SU-DHL-6 (cell line): ENCODE measurements around the gene IRAK2.

Source experiments
- H2AFZ ChIP-seq: fragments of 200-600 bp; sonication (generic); 2 replicates; pipeline ENCODE4 v1.6.1; 2014; ENCODE audit warnings: low read depth, mild to moderate bottlenecking, moderate library complexity, mixed read lengths, antibody characterized with exemption, low read length; ENCODE audit not compliant: severe bottlenecking
- H3F3A ChIP-seq: fragments of 200-600 bp; shearing (Covaris generic); 2 replicates; pipeline ENCODE4 v1.6.0; 2016; ENCODE audit warnings: antibody characterized with exemption, mild to moderate bottlenecking; ENCODE audit not compliant: insufficient read depth
- H3K27ac ChIP-seq: fragments of 200-600 bp; sonication (generic); 2 replicates; pipeline ENCODE4 v1.5.1; 2016; ENCODE audit warnings: low read depth, mild to moderate bottlenecking, low read length, moderate library complexity, mixed read lengths
- H3K27me3 ChIP-seq: fragments of 200-600 bp; sonication (generic), shearing (Covaris generic); 2 replicates; pipeline ENCODE4 v1.6.0; 2014; ENCODE audit warnings: mild to moderate bottlenecking, low read length
- H3K36me3 ChIP-seq: fragments of 200-600 bp; sonication (generic); 2 replicates; pipeline ENCODE4 v1.6.1; 2014; ENCODE audit warnings: mild to moderate bottlenecking, low read length, mixed read lengths
- H3K4me2 ChIP-seq: fragments of 300-600, 200-600 bp; shearing (Covaris generic), sonication (generic); 2 replicates; pipeline ENCODE4 v1.6.0; 2014; ENCODE audit warnings: low read length, low read depth, mild to moderate bottlenecking; ENCODE audit not compliant: poor library complexity, severe bottlenecking
- H3K4me3 ChIP-seq: fragments of 200-600 bp; sonication (generic); 2 replicates; pipeline ENCODE4 v1.5.1; 2014; ENCODE audit warnings: antibody characterized with exemption, low read length, mild to moderate bottlenecking, mixed read lengths; ENCODE audit not compliant: insufficient read depth, poor library complexity, severe bottlenecking
- H3K79me2 ChIP-seq: fragments of 200-600 bp; sonication (generic); 2 replicates; pipeline ENCODE4 v1.6.1; 2014; ENCODE audit warnings: mild to moderate bottlenecking, low read length, moderate library complexity; ENCODE audit not compliant: insufficient read depth
- H3K9ac ChIP-seq: fragments of 200-600 bp; sonication (generic); 2 replicates; pipeline ENCODE4 v1.7.0; 2014; ENCODE audit warnings: mild to moderate bottlenecking, low read length
- H3K9me2 ChIP-seq: fragments of 200-600 bp; sonication (generic); replicated peaks from 2 replicates; pipeline ENCODE4 v1.6.1; 2014; ENCODE audit warnings: low read length; ENCODE audit not compliant: insufficient read depth
- H3K9me3 ChIP-seq: fragments of 200-600 bp; sonication (generic); 2 replicates; pipeline ENCODE4 v1.6.1; 2014; ENCODE audit warnings: low read length, mixed read lengths; ENCODE audit not compliant: insufficient read depth
- H4K20me1 ChIP-seq: fragments of 200-600 bp; sonication (generic); 2 replicates; pipeline ENCODE4 v1.6.1; 2014; ENCODE audit warnings: low read depth, mild to moderate bottlenecking, antibody characterized with exemption, low read length, moderate library complexity, mixed read lengths
- CTCF ChIP-seq: fragments of 200-600 bp; sonication (generic); IDR thresholded peaks from one replicate; pipeline ENCODE4 v1.5.1; 2017; ENCODE audit warnings: antibody characterized with exemption, mild to moderate bottlenecking, low read length, moderate library complexity; ENCODE audit not compliant: insufficient read depth, poor library complexity, severe bottlenecking
- EZH2phosphoT487 ChIP-seq: fragments of 200-600 bp; sonication (generic), shearing (Covaris generic); conservative IDR thresholded peaks from 2 replicates; pipeline ENCODE4 v1.6.1; 2018; ENCODE audit warnings: mild to moderate bottlenecking, antibody characterized with exemption, low read length, moderate library complexity, mixed read lengths

The IRAK2 gene

GRCh38 chr3:10255835-10256234, 91.1 kb downstream of the IRAK2 start:
- H3K9me3 ChIP-seq = no peaks in the 10 kb centered on the region
- no peaks in the 10 kb centered on the region for H3K27me3 ChIP-seq
- H3K27ac ChIP-seq = no peak overlapping the region
- no peaks in the 10 kb centered on the region for H3K9me2 ChIP-seq
- H3K9ac ChIP-seq = no peak overlapping the region
- H4K20me1 ChIP-seq = no peaks in the 10 kb centered on the region; the same call in 1 of the 2 replicates
- no peak for TF ChIP-seq EZH2phosphoT487
- no peak for TF ChIP-seq CTCF
- H3K4me2 ChIP-seq = no peak overlapping the region
- peaks cover 7% of the 10 kb centered on the region for H3K36me3 ChIP-seq
- H2AFZ ChIP-seq = no peak overlapping the region
- peaks cover 88% of the 10 kb centered on the region for H3K79me2 ChIP-seq
- no peaks in the 10 kb centered on the region for H3F3A ChIP-seq
- no peak overlapping the region for H3K4me3 ChIP-seq

- H3K27ac ChIP-seq = no peak overlapping the region
- peaks cover 17% of the 10 kb centered on the region; the same call in 1 of the 2 replicates for H3K36me3 ChIP-seq
- H3K9me2 ChIP-seq = no peaks in the 10 kb centered on the region
- H3K79me2 ChIP-seq = peaks cover 86% of the 10 kb centered on the region
- no peak overlapping the region for H3K4me3 ChIP-seq
- no peaks in the 10 kb centered on the region for H3K27me3 ChIP-seq
- H3F3A ChIP-seq = 0 out of 2 replicates have a peak, but pooled peaks cover 1% of the 10 kb centered on the region
- H3K9me3 ChIP-seq = no peaks in the 10 kb centered on the region
- H3K9ac ChIP-seq = no peak overlapping the region
- TF ChIP-seq EZH2phosphoT487 (no peak), CTCF (no peak)
- H3K4me2 ChIP-seq = no peak overlapping the region
- H4K20me1 ChIP-seq = peaks cover under 1% of the 10 kb centered on the region; the same call in 1 of the 2 replicates
- H2AFZ ChIP-seq = no peak overlapping the region
Measured at GRCh38 chr3:10259036-10259435, 94.3 kb downstream of the IRAK2 start.

DNA sequence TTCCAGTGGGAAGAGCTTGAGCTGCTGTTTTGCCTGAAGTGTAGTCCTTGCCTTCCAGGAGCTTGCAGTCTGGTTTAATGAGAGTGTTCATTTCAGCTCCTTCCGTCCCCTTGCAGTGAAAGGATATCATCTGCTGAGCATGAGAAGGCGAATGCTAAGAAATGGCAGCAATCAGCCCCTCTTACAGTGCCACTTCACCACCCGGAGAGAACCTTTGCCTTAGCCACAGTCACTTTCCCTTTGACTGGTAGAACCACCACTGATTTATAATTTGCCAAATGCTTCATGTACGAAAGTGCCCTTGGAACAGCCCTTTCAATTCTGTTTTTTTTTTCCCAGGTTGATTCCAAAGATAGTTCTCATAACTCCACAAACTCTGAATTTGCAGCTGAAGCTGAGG, 95.1 kb downstream of the IRAK2 start:
- Histone ChIP-seq H3K79me2 (peaks cover 86% of the 10 kb centered on the region), H3K27ac (no peak overlapping the region), H3K4me3 (no peak overlapping the region), H3K36me3 (peaks cover 22% of the 10 kb centered on the region; the same call in 1 of the 2 replicates), H4K20me1 (peaks cover 3% of the 10 kb centered on the region; the same call in 1 of the 2 replicates), H3K4me2 (no peak overlapping the region), H3K9ac (no peak overlapping the region), H2AFZ (no peak overlapping the region), H3K27me3 (no peaks in the 10 kb centered on the region), H3F3A (0 out of 2 replicates have a peak, but pooled peaks cover 3% of the 10 kb centered on the region), H3K9me2 (no peaks in the 10 kb centered on the region), H3K9me3 (no peaks in the 10 kb centered on the region)
- no peak for TF ChIP-seq CTCF
- TF ChIP-seq EZH2phosphoT487 = no peak
